Measurements from ENCODE around the gene IFFO2. TPM values are rescaled to one million over a fixed set of nuclear protein-coding genes. Genes with fewer than 3 reads are reported as not detected.

The IFFO2 gene
- total RNA-seq, 4 donors from 2014 or later: 4.1 to 19.4 (median 7.3) TPM

DNA sequence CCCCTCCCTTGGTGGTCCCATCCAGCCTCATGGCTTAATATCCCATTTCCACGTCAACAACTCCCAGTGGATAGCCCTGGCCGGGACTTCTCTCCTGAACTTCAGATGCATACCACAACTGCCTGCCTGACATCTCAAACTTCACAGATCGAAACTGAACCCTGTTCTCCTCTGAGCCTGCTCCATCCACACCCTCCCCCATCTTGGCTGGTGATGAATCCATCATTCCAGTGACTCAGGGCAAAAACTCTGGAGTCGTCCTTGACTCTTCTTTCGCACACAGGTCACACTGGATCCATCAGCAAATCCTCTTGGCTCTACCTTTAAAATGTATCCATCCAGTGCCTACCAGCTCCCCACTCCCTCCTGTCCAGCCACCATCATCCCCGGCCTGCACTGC lies 100.9 kb downstream of the IFFO2 start:
- H3K27me3 ChIP-seq: no peaks in the 10 kb centered on the region
- H3K4me1 ChIP-seq: no peaks in the 10 kb centered on the region
- no peak overlapping the region for H3K27ac ChIP-seq
- no peaks in the 10 kb centered on the region for H3K9me3 ChIP-seq
- no peak overlapping the region for H3K4me3 ChIP-seq
- TF ChIP-seq, protein P1, sequence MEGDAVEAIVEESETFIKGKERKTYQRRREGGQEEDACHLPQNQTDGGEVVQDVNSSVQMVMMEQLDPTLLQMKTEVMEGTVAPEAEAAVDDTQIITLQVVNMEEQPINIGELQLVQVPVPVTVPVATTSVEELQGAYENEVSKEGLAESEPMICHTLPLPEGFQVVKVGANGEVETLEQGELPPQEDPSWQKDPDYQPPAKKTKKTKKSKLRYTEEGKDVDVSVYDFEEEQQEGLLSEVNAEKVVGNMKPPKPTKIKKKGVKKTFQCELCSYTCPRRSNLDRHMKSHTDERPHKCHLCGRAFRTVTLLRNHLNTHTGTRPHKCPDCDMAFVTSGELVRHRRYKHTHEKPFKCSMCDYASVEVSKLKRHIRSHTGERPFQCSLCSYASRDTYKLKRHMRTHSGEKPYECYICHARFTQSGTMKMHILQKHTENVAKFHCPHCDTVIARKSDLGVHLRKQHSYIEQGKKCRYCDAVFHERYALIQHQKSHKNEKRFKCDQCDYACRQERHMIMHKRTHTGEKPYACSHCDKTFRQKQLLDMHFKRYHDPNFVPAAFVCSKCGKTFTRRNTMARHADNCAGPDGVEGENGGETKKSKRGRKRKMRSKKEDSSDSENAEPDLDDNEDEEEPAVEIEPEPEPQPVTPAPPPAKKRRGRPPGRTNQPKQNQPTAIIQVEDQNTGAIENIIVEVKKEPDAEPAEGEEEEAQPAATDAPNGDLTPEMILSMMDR (IDR thresholded peaks at IDR 0.05): no peak
- TF ChIP-seq POLR2A (IDR thresholded peaks at IDR 0.05): no peak
- no peaks in the 10 kb centered on the region for H3K36me3 ChIP-seq
- DNase-seq: no peak
- intact Hi-C loops (cut with DNase I; ENCODE audit: low total_unique reads): no loop called here

DNA sequence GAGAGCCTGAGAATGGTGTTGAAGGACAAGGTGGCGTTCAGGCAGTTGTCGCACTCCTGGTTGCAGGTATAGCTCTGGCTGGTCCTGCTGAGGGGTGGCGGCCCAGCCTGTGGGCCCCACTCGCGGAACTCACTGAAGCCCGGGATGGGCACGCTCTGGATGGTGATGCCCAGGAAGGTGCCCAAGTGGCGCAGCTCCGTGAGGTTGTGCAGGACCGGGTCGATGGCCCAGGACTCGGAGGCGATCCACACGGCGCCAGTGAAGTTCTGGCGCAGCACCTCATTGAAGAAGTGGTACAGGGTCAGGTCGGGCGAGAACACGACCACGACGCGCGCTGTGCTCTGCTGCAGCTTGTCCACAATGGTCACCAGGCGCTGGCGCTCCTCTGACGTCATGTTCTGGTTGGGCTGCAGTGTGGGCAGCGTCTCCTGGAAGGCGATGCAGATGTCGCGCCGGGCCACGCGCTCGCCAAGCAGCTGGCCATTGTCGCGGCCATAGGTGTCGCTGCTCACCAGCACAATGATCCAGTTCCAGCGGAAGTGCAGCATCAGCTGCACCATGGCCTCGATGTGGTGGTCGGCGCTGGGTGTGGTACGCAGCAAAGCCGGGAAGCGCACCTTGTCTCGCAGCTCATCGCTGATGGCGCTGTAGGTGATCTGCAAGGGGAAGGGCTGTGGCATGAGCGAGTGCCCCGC lies 102.0 kb downstream of the IFFO2 start:
- intact Hi-C loops (cut with DNase I; ENCODE audit: low total_unique reads): no loop called here
- Histone ChIP-seq H3K4me3 (no peak overlapping the region), H3K27me3 (no peaks in the 10 kb centered on the region), H3K4me1 (no peaks in the 10 kb centered on the region), H3K27ac (no peak overlapping the region), H3K9me3 (no peaks in the 10 kb centered on the region), H3K36me3 (no peaks in the 10 kb centered on the region)
- TF ChIP-seq POLR2A (IDR thresholded peaks at IDR 0.05): no peak
- TF ChIP-seq, protein P1 (IDR thresholded peaks at IDR 0.05): no peak
- DNase-seq: no peak

MicroRNAs within 50 kb of the gene (microRNA counts, 767-probe panel; counts per million panel counts)
- microRNA hsa-miR-1290: 0 to 1,255 counts per million in 2 donors

Small RNAs within 50 kb of the gene (microRNA-seq; reads per million reads assigned to microRNA genes)
- gene MIR1290 (ENCODE audit: borderline microRNAs expressed, borderline replicate concordance) (not detected), gene MIR4695 (ENCODE audit: borderline microRNAs expressed, borderline replicate concordance) (not detected)

Small RNAs within 50 kb of the gene (small RNA-seq; reads per million reads assigned to genes)
- gene MIR1290 (not detected), gene MIR4695 (not detected)

Other genes starting within 250 kb of the IFFO2 start
- gene TAS1R2, start 97.0 kb downstream of the IFFO2 start, total RNA-seq: under 1 TPM in 1 of 4 donors, not detected in 3; 0.27 TPM
- gene ALDH4A1, start 54.1 kb downstream of the IFFO2 start, total RNA-seq: 10 to 100 TPM in 2 of 4 donors, 1 to 10 TPM in 2; 2.6 to 18.5 (median 10.3) TPM